SK-N-SH treated with all-trans-retinoic acid at 6 μM for 48 hours (cell line): Measurements from ENCODE around the gene DTNBP1.

Source experiments
- ATAC-seq: fragments of 200-7000 bp; cut with Tn5 transposase; 3 replicates; pipeline ENCODE4 v1.9.1; 2020; ENCODE audit warnings: mild to moderate bottlenecking, moderate library complexity
- ARNTL ChIP-seq: fragments of 450-650 bp; formaldehyde crosslinking; IDR thresholded peaks from 2 replicates; pipeline ENCODE4 v1.5.0; 2020; ENCODE audit warnings: low read depth, mild to moderate bottlenecking, moderate library complexity, borderline replicate concordance
- BACH2 ChIP-seq: fragments of 250-450 bp; sonication (Bioruptor Pico); IDR thresholded peaks from 2 replicates; pipeline ENCODE4 v1.9.0; 2021; ENCODE audit warnings: mild to moderate bottlenecking, borderline replicate concordance
- CSDC2 ChIP-seq: fragments of 250-450 bp; sonication (Bioruptor Pico); IDR thresholded peaks from 2 replicates; pipeline ENCODE4 v1.5.0; 2020; ENCODE audit warnings: mild to moderate bottlenecking, moderate library complexity
- ESRRG ChIP-seq: fragments of 250-450 bp; sonication (Bioruptor Pico); IDR thresholded peaks from 2 replicates; pipeline ENCODE4 v1.6.1; 2021; ENCODE audit warnings: mild to moderate bottlenecking
- ISL1 ChIP-seq: fragments of 250-450 bp; sonication (Bioruptor Pico); IDR thresholded peaks from 2 replicates; pipeline ENCODE4 v2.1.2; 2022; ENCODE audit warnings: mild to moderate bottlenecking, moderate library complexity
- OSR1 ChIP-seq: fragments of 250-450 bp; sonication (Bioruptor Pico); IDR thresholded peaks from 2 replicates; pipeline ENCODE4 v1.8.0; 2022; ENCODE audit warnings: moderate library complexity, mild to moderate bottlenecking, inconsistent platforms
- PPARA ChIP-seq: fragments of 250-450 bp; sonication (Bioruptor Pico); IDR thresholded peaks from 2 replicates; pipeline ENCODE4 v1.5.0; 2020; ENCODE audit warnings: mild to moderate bottlenecking, borderline replicate concordance
- RARB ChIP-seq: fragments of 250-450 bp; sonication (Bioruptor Pico); IDR thresholded peaks from 2 replicates; pipeline ENCODE4 v1.8.0; 2021; ENCODE audit warnings: mild to moderate bottlenecking, moderate library complexity
- SNAI2 ChIP-seq: fragments of 250-450 bp; sonication (Bioruptor Pico); IDR thresholded peaks from 2 replicates; pipeline ENCODE4 v1.5.0; 2020; ENCODE audit warnings: mild to moderate bottlenecking, moderate library complexity
- TCF4 ChIP-seq: fragments of 250-450 bp; sonication (Bioruptor Pico); IDR thresholded peaks from 2 replicates; pipeline ENCODE4 v1.8.0; 2021; ENCODE audit warnings: mild to moderate bottlenecking, moderate library complexity, borderline replicate concordance
- TOX ChIP-seq: fragments of 250-450 bp; sonication (Bioruptor Pico); IDR thresholded peaks from 2 replicates; pipeline ENCODE4 v1.8.0; 2021; ENCODE audit warnings: mild to moderate bottlenecking, moderate library complexity, borderline replicate concordance
- ZC3H10 ChIP-seq: fragments of 250-450 bp; sonication (Bioruptor Pico); IDR thresholded peaks from 2 replicates; pipeline ENCODE4 v1.5.1; 2021; ENCODE audit warnings: mild to moderate bottlenecking, moderate library complexity
- ZNF565 ChIP-seq: fragments of 450-650 bp; formaldehyde crosslinking; conservative IDR thresholded peaks from 2 replicates; pipeline ENCODE4 v1.5.0; 2020; ENCODE audit warnings: low read depth, mild to moderate bottlenecking, moderate library complexity
- ZNF70 ChIP-seq: fragments of 450-650 bp; formaldehyde crosslinking; IDR thresholded peaks from 2 replicates; pipeline ENCODE4 v1.5.0; 2020; ENCODE audit warnings: mild to moderate bottlenecking, moderate library complexity
- TF ChIP-seq, protein P1 (sequence below): fragments of 250-450 bp; sonication (Bioruptor Pico); IDR thresholded peaks from 2 replicates; pipeline ENCODE4 v1.8.0; 2020; ENCODE audit warnings: mild to moderate bottlenecking, moderate library complexity, borderline replicate concordance
- TF ChIP-seq, protein P2 (sequence below): fragments of 250-450 bp; sonication (Bioruptor Pico); IDR thresholded peaks from 2 replicates; pipeline ENCODE4 v1.5.0; 2020; ENCODE audit warnings: mild to moderate bottlenecking, moderate library complexity
- TF ChIP-seq, protein P3 (sequence below): fragments of 250-450 bp; sonication (Bioruptor Pico); IDR thresholded peaks from 2 replicates; pipeline ENCODE4 v1.8.0; 2021; ENCODE audit warnings: low read depth, mild to moderate bottlenecking, moderate library complexity, borderline replicate concordance
- TF ChIP-seq, protein P4 (sequence below): fragments of 250-450 bp; sonication (Bioruptor Pico); IDR thresholded peaks from 2 replicates; pipeline ENCODE4 v1.5.1; 2020; ENCODE audit warnings: low read depth, mild to moderate bottlenecking, moderate library complexity
- TF ChIP-seq, protein P5 (sequence below): fragments of 250-450 bp; sonication (Bioruptor Pico); IDR thresholded peaks from 2 replicates; pipeline ENCODE4 v1.5.1; 2021; ENCODE audit warnings: mild to moderate bottlenecking, moderate library complexity

Gene DTNBP1

DNA sequence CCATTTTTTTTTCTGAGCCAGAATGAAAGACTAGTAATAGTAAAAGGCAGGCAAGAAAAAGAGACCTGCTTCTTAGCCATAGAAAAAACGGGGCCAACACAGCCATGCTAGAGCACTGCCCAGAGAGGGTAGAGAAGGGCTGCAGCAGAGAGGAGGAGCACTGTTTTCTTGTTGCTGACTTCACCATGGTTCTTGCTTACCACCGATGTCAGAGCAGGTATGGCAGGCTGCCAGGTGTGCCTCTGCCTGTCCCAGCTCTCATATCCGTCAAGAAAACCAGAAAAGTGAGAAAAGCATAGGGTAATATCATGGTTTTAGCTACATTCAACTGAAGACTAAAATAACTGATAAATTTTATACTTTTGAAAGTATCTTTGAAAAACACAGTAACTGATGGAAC, 60.7 kb downstream of the DTNBP1 start (continued):
- TF ChIP-seq, protein P1, sequence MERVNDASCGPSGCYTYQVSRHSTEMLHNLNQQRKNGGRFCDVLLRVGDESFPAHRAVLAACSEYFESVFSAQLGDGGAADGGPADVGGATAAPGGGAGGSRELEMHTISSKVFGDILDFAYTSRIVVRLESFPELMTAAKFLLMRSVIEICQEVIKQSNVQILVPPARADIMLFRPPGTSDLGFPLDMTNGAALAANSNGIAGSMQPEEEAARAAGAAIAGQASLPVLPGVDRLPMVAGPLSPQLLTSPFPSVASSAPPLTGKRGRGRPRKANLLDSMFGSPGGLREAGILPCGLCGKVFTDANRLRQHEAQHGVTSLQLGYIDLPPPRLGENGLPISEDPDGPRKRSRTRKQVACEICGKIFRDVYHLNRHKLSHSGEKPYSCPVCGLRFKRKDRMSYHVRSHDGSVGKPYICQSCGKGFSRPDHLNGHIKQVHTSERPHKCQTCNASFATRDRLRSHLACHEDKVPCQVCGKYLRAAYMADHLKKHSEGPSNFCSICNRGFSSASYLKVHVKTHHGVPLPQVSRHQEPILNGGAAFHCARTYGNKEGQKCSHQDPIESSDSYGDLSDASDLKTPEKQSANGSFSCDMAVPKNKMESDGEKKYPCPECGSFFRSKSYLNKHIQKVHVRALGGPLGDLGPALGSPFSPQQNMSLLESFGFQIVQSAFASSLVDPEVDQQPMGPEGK (CRISPR knock-in tag) = no peak
- TF ChIP-seq ARNTL (CRISPR knock-in tag) (no peak), ZNF70 (CRISPR knock-in tag) (no peak), TCF4 (CRISPR knock-in tag) (no peak)
- TF ChIP-seq, all 23 proteins: peak for 0

DNA sequence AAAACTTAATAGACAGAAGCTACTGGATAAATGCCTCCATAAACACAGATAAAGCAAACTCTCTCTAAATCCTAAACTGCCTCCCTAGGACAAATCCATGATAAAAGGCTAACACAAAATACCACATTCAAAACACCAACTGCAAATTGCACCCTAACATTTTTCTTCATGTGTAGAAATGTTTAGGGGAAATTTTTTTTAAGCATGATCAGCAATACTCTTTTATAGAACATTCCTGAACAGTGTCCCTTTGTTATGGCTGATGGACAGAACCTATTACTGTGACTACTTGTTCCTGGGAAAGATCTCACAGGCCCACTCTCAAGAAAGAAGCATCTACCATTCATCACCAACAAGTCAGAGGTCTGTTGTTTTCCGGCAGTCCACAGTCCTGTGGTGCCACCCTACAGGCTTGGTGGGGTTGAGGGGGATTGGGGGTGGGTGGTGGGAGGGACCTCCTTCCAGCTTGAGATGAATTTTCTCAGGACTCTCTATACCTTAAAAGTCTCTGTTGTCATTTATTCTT, 64.5 kb downstream of the DTNBP1 start:
- TF ChIP-seq OSR1 (CRISPR knock-in tag) (no peak), ZC3H10 (no peak), RARB (CRISPR knock-in tag) (no peak), TCF4 (CRISPR knock-in tag) (no peak), PPARA (CRISPR knock-in tag) (no peak), BACH2 (CRISPR knock-in tag) (no peak), TOX (no peak), CSDC2 (CRISPR knock-in tag) (no peak), ZNF70 (CRISPR knock-in tag) (no peak), ISL1 (CRISPR knock-in tag) (no peak), ESRRG (no peak)
- TF ChIP-seq, protein P1 (CRISPR knock-in tag) = no peak
- TF ChIP-seq, protein P2, sequence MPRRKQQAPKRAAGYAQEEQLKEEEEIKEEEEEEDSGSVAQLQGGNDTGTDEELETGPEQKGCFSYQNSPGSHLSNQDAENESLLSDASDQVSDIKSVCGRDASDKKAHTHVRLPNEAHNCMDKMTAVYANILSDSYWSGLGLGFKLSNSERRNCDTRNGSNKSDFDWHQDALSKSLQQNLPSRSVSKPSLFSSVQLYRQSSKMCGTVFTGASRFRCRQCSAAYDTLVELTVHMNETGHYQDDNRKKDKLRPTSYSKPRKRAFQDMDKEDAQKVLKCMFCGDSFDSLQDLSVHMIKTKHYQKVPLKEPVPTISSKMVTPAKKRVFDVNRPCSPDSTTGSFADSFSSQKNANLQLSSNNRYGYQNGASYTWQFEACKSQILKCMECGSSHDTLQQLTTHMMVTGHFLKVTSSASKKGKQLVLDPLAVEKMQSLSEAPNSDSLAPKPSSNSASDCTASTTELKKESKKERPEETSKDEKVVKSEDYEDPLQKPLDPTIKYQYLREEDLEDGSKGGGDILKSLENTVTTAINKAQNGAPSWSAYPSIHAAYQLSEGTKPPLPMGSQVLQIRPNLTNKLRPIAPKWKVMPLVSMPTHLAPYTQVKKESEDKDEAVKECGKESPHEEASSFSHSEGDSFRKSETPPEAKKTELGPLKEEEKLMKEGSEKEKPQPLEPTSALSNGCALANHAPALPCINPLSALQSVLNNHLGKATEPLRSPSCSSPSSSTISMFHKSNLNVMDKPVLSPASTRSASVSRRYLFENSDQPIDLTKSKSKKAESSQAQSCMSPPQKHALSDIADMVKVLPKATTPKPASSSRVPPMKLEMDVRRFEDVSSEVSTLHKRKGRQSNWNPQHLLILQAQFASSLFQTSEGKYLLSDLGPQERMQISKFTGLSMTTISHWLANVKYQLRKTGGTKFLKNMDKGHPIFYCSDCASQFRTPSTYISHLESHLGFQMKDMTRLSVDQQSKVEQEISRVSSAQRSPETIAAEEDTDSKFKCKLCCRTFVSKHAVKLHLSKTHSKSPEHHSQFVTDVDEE (CRISPR knock-in tag) = no peak
- TF ChIP-seq, protein P3, sequence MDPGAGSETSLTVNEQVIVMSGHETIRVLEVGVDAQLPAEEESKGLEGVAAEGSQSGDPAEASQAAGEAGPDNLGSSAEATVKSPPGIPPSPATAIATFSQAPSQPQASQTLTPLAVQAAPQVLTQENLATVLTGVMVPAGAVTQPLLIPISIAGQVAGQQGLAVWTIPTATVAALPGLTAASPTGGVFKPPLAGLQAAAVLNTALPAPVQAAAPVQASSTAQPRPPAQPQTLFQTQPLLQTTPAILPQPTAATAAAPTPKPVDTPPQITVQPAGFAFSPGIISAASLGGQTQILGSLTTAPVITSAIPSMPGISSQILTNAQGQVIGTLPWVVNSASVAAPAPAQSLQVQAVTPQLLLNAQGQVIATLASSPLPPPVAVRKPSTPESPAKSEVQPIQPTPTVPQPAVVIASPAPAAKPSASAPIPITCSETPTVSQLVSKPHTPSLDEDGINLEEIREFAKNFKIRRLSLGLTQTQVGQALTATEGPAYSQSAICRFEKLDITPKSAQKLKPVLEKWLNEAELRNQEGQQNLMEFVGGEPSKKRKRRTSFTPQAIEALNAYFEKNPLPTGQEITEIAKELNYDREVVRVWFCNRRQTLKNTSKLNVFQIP (CRISPR knock-in tag) = no peak
- no peak for ATAC-seq

DNA sequence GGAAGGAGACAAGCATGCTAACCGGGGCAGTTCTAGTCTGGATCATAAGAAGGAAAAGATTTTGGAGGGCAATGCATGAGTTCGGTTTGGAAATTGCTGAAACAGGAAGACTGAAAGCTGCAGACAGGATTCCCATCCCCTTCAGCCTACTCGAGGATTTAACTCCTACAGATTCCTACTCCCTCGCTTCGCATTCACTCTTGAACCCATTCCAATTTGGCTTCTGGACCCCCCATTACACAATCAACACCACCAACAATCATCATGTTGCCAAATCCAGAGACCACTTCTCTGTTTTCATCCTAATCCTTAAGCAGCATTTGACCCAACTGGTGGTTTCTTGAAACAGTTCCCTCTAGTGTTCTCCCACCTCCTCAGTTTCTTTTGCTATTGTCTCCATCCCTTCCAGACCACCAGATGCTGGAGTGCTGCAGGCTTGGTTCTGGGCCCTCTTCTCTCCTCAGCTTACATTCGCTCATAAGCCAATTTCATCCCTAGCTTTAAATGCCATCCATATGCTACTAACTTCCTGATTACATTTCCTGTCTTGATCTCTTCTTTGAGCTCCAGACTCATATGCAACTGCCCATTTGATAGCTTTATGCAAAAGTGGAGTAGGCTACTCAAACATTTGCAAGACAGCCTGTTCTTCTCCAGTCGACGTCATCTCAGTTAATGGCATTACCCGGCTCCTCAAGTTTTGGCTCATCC, 66.5 kb downstream of the DTNBP1 start:
- ATAC-seq = no peak
- TF ChIP-seq ISL1 (CRISPR knock-in tag) (no peak), ESRRG (no peak), SNAI2 (no peak), BACH2 (CRISPR knock-in tag) (no peak), ARNTL (CRISPR knock-in tag) (no peak), ZNF70 (CRISPR knock-in tag) (no peak), RARB (CRISPR knock-in tag) (no peak), ZC3H10 (no peak), PPARA (CRISPR knock-in tag) (no peak), ZNF565 (CRISPR knock-in tag) (no peak), TOX (no peak)
- TF ChIP-seq, protein P4, sequence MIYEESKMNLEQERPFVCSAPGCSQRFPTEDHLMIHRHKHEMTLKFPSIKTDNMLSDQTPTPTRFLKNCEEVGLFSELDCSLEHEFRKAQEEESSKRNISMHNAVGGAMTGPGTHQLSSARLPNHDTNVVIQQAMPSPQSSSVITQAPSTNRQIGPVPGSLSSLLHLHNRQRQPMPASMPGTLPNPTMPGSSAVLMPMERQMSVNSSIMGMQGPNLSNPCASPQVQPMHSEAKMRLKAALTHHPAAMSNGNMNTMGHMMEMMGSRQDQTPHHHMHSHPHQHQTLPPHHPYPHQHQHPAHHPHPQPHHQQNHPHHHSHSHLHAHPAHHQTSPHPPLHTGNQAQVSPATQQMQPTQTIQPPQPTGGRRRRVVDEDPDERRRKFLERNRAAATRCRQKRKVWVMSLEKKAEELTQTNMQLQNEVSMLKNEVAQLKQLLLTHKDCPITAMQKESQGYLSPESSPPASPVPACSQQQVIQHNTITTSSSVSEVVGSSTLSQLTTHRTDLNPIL (CRISPR knock-in tag) = no peak
- TF ChIP-seq, protein P5, sequence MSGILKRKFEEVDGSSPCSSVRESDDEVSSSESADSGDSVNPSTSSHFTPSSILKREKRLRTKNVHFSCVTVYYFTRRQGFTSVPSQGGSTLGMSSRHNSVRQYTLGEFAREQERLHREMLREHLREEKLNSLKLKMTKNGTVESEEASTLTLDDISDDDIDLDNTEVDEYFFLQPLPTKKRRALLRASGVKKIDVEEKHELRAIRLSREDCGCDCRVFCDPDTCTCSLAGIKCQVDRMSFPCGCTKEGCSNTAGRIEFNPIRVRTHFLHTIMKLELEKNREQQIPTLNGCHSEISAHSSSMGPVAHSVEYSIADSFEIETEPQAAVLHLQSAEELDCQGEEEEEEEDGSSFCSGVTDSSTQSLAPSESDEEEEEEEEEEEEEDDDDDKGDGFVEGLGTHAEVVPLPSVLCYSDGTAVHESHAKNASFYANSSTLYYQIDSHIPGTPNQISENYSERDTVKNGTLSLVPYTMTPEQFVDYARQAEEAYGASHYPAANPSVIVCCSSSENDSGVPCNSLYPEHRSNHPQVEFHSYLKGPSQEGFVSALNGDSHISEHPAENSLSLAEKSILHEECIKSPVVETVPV = no peak
- TF ChIP-seq, protein P2 (CRISPR knock-in tag) = no peak
